Activated CD4-positive, alpha-beta T cell treated with anti-CD3 and anti-CD28 coated beads for 48 hours (primary cell): ENCODE measurements around the gene GRK4.
A peak's percentile ranks its signal among the peaks of the same experiment; 100 is the strongest.
"Not testable (repeated sequence)": the region's sequence is repeated elsewhere in the genome, so short reads cannot be mapped to it uniquely, and the experiment has no call there.

Experiments
- DNase-seq: peaks from one replicate; pipeline ENCODE4 v3.0.0-alpha.2; 2020

Gene GRK4

GRCh38 chr4:3043282-3044020 lies 80.1 kb downstream of the GRK4 start:
- DNase-seq, result peak; percentile 36

GRCh38 chr4:3044870-3045819 lies 81.8 kb downstream of the GRK4 start:
- peak; percentile 76 for DNase-seq

GRCh38 chr4:3046162-3046561 lies 82.8 kb downstream of the GRK4 start:
- no peak for DNase-seq

DNA sequence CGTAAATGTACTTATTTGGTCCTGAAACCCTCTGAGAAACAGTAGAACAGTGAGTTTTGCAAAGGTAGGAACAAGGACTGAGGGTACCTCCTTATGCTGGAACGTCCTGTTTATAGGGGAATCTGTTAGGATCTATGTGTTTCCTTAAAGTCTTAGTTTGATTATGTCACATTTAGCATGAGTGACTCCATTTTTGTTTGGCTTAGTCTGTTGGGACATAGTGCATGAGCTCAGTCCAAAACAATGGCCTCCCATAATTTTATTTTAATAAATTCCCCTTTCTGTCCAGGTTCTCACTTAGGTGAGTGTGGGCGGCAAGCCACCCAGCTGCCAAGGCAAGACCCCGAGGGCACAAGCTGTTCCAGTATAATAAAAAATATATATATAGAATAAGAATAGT lies 83.3 kb downstream of the GRK4 start:
- DNase-seq, result no peak

DNA sequence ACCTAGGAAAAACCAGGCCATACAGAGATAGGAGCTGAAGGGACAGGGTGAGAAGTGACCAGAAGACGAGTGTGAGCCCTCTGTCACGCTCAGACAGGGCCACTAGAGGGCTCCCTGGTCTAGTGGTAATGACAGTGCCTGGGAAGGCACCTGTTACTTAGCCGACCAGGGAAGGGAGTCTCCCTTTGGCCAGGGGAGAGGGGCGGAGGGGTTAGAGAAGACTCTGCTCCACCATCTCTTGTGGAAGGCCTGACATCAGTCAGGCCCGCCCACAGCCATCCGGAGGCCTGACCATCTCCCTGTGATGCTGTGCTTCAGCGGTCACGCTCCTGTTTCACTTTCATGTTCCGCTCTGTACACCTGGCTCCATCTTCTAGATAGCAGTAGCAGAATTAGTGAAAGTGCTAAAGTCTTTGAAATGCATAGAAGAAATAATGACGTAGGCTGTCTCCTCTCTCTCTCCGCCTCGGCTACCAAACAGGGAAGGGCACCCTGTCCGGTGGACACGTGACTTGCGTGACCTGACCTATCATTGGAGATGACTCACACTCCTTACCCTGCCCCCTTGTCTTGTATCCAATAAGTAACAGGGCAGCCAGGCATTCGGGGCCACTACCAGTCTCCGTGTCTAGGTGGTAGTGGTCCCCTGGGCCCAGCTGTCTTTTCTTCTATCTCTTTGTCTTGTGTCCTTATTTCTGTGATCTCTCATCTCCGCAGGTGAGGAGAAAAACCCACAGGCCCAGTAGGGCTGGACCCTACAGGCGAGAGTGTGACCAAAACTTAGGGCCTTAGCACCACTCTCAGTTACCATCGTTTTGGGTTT lies 84.3 kb downstream of the GRK4 start:
- peak; percentile 87 for DNase-seq

- not testable (repeated sequence) for DNase-seq
These were observed 87.9 kb downstream of the GRK4 start for GRCh38 chr4:3051141-3051897.

DNA sequence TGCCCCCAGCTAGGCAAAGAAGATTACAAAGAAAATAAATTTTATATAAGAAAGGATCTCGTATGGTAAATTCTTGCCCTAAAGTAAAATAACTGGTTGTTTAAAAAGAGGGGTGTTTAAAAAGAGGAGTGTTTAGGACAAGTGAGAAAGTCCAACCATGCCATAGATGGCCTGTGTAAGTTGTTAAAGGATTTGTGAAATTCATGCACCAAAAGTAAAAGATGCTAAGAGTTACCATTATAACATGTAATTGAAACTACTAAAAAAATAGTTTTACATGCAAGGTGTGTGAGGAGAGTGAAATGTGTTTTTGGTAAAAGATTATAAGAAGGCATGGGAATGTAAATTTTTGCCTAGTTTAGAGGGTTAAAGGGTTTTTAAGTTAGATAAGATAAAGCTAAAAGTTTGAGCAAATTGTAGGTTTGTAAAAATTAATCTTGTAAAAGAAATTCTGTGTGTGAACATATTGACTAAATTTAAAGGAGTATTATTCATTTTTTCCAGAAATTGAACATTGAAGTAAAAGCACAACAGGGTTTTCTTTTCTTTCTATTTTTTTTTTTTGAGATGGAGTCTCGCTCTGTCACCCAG lies 90.9 kb downstream of the GRK4 start:
- no peak for DNase-seq

DNA sequence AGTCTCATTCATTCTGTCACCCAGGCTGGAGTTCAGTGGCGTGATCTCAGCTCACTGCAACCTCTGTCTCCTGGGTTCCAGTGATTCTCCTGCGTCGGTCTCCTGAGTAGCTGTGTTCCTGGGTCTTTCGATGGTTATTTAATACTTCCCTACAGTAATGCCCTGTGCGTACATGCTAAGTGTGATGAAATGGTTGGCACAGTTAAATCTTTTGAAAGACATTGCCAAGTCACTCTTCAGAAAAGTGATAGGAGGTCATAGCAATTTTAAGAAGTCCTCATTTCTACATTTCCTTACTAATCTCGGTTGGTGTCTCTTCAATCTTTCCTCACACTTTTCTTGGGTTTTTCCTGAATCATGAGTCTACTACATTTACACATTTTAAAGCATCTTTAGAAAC lies 96.6 kb downstream of the GRK4 start:
- DNase-seq, result no peak

- DNase-seq, result no peak
These were observed 97.6 kb downstream of the GRK4 start for GRCh38 chr4:3060946-3061345.

GRCh38 chr4:3062471-3062870 lies 99.1 kb downstream of the GRK4 start:
- no peak for DNase-seq

- no peak for DNase-seq
These were observed 102.2 kb downstream of the GRK4 start for GRCh38 chr4:3065551-3065950.

- DNase-seq, result no peak
These were observed 103.5 kb downstream of the GRK4 start for GRCh38 chr4:3066836-3067400.

- DNase-seq, result no peak
These were observed 104.2 kb downstream of the GRK4 start for GRCh38 chr4:3067473-3068001.

DNA sequence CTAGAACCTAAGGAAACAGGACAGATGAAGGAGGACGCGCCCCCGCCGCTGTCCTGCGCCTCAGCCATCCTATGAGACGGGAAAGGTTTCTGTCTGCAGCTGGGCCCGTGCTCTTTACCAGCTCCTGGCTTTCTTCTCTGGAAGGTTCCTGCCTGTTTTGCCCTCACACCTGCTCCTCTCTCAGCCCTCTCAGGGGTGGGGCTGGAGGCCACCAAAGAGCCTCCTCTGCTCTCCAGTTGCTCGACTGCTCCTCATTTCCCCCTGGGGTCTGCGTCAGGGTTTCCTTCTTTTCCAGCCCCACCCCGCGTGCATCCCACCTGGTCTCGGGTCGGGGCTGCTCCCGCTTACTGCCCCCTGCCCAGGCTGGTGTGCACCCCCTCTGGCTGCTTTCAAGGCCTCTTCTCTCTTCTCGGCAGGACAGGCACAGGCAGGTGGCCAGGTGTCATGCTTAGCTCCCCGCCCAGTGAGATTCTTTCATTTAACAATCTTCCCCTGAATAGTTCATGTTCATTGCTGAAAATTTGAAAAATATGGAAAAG lies 106.4 kb downstream of the GRK4 start:
- no peak for DNase-seq

DNA sequence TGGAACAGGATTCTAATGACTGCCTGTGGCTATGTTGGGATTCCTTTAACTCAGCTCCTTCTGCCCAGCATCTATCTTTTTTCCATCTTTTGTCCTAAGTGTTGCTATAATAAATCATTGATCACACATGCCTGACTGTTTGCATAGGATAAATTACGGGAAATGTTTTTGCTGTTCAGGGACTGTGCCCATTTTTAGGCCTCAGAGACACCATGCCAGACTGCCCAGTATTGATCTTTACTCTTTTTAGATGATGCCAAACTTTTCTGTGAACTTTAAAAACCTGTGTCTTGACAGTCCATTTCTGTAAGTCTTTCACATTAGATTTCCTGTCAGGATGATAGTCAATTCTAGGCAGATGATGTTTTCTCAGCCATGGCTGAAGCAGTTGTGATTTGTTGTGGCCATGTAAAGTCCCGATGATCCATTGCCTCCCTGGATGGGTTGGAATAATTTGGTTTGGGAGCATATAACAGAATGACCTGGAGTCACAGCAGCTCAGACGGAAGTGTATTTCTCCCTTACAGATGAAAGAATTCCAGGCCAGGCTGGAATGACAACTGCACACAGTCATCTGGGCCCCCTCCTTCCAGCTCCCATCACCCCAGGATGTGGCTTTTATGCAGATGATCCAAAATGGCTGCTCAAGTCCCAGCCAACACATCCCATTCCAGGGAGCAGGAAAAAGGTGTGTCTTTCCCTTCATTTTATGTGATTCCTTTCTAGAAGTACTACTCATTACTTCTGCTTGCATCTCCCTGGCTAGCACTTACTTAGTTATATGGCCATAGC lies 107.5 kb downstream of the GRK4 start:
- DNase-seq, result no peak

DNA sequence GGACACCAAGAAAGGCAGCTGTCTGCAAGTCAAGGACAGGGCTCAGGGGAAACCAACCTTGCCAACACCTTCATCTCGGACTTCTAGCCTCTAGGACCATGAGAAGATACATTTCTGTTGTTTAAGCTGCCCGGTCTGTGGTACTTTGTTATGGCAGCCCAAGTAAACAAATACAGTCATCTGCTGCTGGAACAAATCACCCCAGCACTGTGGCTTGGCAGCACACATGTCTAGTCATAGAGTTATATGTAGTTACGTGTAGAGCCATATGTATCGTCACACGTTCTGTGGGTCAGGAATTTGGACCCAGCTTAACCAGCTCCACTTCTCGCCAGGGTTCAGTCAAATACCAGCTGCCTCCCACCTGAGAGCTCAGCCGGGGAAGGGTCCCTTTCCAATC lies 108.4 kb downstream of the GRK4 start:
- DNase-seq, result no peak

GRCh38 chr4:3073158-3074077 lies 110.0 kb downstream of the GRK4 start:
- no peak for DNase-seq

- DNase-seq, result peak; percentile 97
These were observed 110.9 kb downstream of the GRK4 start, which contains the start of the genes HTT and HTT-AS for GRCh38 chr4:3074078-3074845. TSS of gene HTT (plus strand) at chr4:3074681. CDS start at chr4:3074826, 145 bp downstream. TSS of gene HTT-AS (minus strand) at chr4:3074538.
